HEK293T (cell line): ENCODE results near the gene BMP8A.
"Not testable (repeated sequence)": the region's sequence is repeated elsewhere in the genome, so short reads cannot be mapped to it uniquely, and the experiment has no call there.

Experiments used
- BHLHE40 ChIP-seq: fragments of 450-650 bp; IDR thresholded peaks from 2 replicates; pipeline ENCODE4 v1.6.1; 2016; ENCODE audit warnings: mild to moderate bottlenecking, moderate library complexity, borderline replicate concordance
- CTBP1 ChIP-seq: fragments of 450-650 bp; IDR thresholded peaks from 2 replicates; pipeline ENCODE4 v1.6.1; 2016; ENCODE audit warnings: borderline replicate concordance
- FOXM1 ChIP-seq: fragments of 450-650 bp; IDR thresholded peaks from 2 replicates; pipeline ENCODE4 v1.6.1; 2017; ENCODE audit warnings: mild to moderate bottlenecking, borderline replicate concordance
- HDGF ChIP-seq: fragments of 450-650 bp; IDR thresholded peaks from 2 replicates; pipeline ENCODE4 v1.6.1; 2017; ENCODE audit warnings: antibody characterized with exemption, borderline replicate concordance
- L3MBTL2 ChIP-seq: fragments of 450-650 bp; conservative IDR thresholded peaks from 2 replicates; pipeline ENCODE4 v1.6.1; 2016; ENCODE audit warnings: mild to moderate bottlenecking
- LEF1 ChIP-seq: fragments of 450-650 bp; IDR thresholded peaks from 2 replicates; pipeline ENCODE4 v1.6.1; 2017; ENCODE audit warnings: mild to moderate bottlenecking, borderline replicate concordance
- NFRKB ChIP-seq: fragments of 450-650 bp; IDR thresholded peaks from 2 replicates; pipeline ENCODE4 v1.6.1; 2016; ENCODE audit warnings: mild to moderate bottlenecking, moderate library complexity
- SP1 ChIP-seq: fragments of 450-650 bp; IDR thresholded peaks from 2 replicates; pipeline ENCODE4 v1.6.1; 2017
- TARDBP ChIP-seq: fragments of 450-650 bp; IDR thresholded peaks from 2 replicates; pipeline ENCODE4 v1.6.1; 2016

DNA sequence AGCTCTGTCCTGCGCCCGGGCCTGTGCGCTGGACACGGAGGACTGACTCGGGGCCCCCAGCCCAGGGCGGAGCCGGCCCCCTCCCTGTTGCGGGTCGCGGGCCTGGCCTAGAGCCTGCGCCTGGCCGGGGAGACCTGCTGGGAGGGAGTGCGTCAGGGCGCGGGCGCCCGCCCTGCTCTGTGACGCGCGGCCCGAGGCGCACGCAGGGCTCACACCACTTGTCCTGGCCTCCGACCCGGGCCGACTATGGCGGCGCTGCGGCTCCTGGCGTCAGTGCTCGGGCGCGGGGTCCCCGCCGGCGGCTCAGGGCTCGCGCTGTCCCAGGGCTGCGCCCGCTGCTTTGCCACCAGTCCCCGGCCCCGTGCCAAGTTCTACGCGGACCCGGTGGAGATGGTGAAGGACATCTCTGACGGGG, 23.3 kb downstream of the BMP8A start:
- TF ChIP-seq BHLHE40, FOXM1, NFRKB, SP1, LEF1, HDGF, CTBP1, TARDBP, L3MBTL2: not testable (repeated sequence)
